ENCODE data around the gene TELO2. TPM values are rescaled to one million over a fixed set of nuclear protein-coding genes. Genes with fewer than 3 reads are reported as not detected.

The TELO2 gene
- total RNA-seq, 1 experiment from 2014 or later, result 65.4 TPM

GRCh38 chr16:1520461-1520860 is 27.3 kb downstream of the TELO2 start:
- no peak for DNase-seq (ENCODE audit: low read depth, low spot score)
- intact Hi-C loops (cut with micrococcal nuclease; ENCODE audit: unreplicated experiment) (no loop called here), in situ Hi-C loops (cut with HindIII; ENCODE audit: low pct_unique_long_range_greater_than_20kb, low sequenced_read_pairs) (no loop called here)
- no peak overlapping the region for H3K27ac ChIP-seq (ENCODE audit: low read length)
- H3K9me3 ChIP-seq (ENCODE audit: control insufficient read depth, insufficient read depth, low read depth, low read length), result no peaks in the 10 kb centered on the region
- H3K36me3 ChIP-seq (ENCODE audit: control insufficient read depth, insufficient read depth, low read length), result no peaks in the 10 kb centered on the region
- ChIA-PET CTCF (no interaction called here), POLR2A (no interaction called here)
- BruUV-seq (replicated peaks), result no TSS peak
- H3K4me1 ChIP-seq (ENCODE audit: control insufficient read depth, insufficient read depth, low read length), result no peaks in the 10 kb centered on the region
- H3K27me3 ChIP-seq (ENCODE audit: control insufficient read depth, insufficient read depth, low read length), result no peaks in the 10 kb centered on the region
- no peak for TF ChIP-seq POLR2AphosphoS5 (IDR thresholded peaks at IDR 0.05; ENCODE audit: low read depth, low read length)
- TF ChIP-seq, protein P1, sequence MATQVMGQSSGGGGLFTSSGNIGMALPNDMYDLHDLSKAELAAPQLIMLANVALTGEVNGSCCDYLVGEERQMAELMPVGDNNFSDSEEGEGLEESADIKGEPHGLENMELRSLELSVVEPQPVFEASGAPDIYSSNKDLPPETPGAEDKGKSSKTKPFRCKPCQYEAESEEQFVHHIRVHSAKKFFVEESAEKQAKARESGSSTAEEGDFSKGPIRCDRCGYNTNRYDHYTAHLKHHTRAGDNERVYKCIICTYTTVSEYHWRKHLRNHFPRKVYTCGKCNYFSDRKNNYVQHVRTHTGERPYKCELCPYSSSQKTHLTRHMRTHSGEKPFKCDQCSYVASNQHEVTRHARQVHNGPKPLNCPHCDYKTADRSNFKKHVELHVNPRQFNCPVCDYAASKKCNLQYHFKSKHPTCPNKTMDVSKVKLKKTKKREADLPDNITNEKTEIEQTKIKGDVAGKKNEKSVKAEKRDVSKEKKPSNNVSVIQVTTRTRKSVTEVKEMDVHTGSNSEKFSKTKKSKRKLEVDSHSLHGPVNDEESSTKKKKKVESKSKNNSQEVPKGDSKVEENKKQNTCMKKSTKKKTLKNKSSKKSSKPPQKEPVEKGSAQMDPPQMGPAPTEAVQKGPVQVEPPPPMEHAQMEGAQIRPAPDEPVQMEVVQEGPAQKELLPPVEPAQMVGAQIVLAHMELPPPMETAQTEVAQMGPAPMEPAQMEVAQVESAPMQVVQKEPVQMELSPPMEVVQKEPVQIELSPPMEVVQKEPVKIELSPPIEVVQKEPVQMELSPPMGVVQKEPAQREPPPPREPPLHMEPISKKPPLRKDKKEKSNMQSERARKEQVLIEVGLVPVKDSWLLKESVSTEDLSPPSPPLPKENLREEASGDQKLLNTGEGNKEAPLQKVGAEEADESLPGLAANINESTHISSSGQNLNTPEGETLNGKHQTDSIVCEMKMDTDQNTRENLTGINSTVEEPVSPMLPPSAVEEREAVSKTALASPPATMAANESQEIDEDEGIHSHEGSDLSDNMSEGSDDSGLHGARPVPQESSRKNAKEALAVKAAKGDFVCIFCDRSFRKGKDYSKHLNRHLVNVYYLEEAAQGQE (IDR thresholded peaks at IDR 0.05; ENCODE audit: insufficient read depth in 1 of 2, low read depth in 2 of 2, low read length in 1 of 2), result no peak
- no peak for TF ChIP-seq TCF7L2 (IDR thresholded peaks at IDR 0.05; ENCODE audit: low read depth, low read length)
- no peak for TF ChIP-seq CTCF (IDR thresholded peaks at IDR 0.05)
- TF ChIP-seq SIN3A (IDR thresholded peaks at IDR 0.05; ENCODE audit: borderline replicate concordance, insufficient read depth, low read depth, low read length), result no peak
- H3K4me3 ChIP-seq (ENCODE audit: low read depth in 2 of 2, low read length in 2 of 2), result no peak overlapping the region
- no peak for ATAC-seq

DNA sequence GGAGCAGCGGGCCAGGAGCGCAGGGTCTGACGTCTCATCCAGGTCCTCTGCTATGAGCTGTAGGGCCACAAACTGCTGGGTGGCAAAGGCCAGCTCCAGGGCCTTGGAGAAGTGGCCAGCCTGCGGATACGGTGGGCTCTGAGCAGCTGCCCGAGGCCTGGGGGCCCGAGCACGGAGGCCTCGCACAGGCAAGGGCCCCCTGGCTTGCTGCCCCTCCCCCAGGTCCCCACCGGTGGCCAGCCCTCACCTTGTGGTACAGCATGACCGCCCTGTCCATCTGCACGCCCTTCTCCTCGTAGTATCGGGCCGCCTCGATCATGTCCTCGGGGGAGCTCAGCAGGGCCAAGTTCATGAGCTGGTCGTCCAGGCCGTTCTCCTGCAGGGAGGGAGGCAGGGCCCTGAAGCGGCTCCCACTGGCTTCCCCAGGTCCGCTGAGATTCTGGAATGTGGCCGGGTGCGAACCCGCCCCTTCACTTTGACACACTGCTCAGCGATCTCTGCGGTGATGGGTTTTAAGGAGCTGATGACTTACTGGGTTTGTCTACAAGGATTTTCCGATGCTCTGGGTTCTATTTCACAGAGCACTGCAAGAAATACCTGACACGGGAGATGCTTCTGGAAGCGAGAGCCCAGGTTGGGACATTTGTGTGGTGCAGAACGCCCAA is 30.6 kb downstream of the TELO2 start:
- ChIA-PET CTCF (no interaction called here), POLR2A (no interaction called here)
- H3K4me1 ChIP-seq (ENCODE audit: control insufficient read depth, insufficient read depth, low read length), result no peaks in the 10 kb centered on the region
- H3K4me3 ChIP-seq (ENCODE audit: low read depth in 2 of 2, low read length in 2 of 2), result no peak overlapping the region
- no peak for TF ChIP-seq SIN3A (IDR thresholded peaks at IDR 0.05; ENCODE audit: borderline replicate concordance, insufficient read depth, low read depth, low read length)
- no peak for TF ChIP-seq TCF7L2 (IDR thresholded peaks at IDR 0.05; ENCODE audit: low read depth, low read length)
- TF ChIP-seq, protein P1 (IDR thresholded peaks at IDR 0.05; ENCODE audit: insufficient read depth in 1 of 2, low read depth in 2 of 2, low read length in 1 of 2), result no peak
- TF ChIP-seq CTCF (IDR thresholded peaks at IDR 0.05), result no peak
- no peak for TF ChIP-seq POLR2AphosphoS5 (IDR thresholded peaks at IDR 0.05; ENCODE audit: low read depth, low read length)
- H3K27me3 ChIP-seq (ENCODE audit: control insufficient read depth, insufficient read depth, low read length), result no peaks in the 10 kb centered on the region
- DNase-seq (ENCODE audit: low read depth, low spot score), result no peak
- no peaks in the 10 kb centered on the region for H3K36me3 ChIP-seq (ENCODE audit: control insufficient read depth, insufficient read depth, low read length)
- no peak overlapping the region for H3K27ac ChIP-seq (ENCODE audit: low read length)
- no TSS peak for BruUV-seq (replicated peaks)
- no peak for ATAC-seq
- intact Hi-C loops (cut with micrococcal nuclease; ENCODE audit: unreplicated experiment) (no loop called here), in situ Hi-C loops (cut with HindIII; ENCODE audit: low pct_unique_long_range_greater_than_20kb, low sequenced_read_pairs) (no loop called here)
- H3K9me3 ChIP-seq (ENCODE audit: control insufficient read depth, insufficient read depth, low read depth, low read length), result no peaks in the 10 kb centered on the region
